Measurements from ENCODE around the gene ICAM3.
"Not testable (repeated sequence)": the region's sequence is repeated elsewhere in the genome, so short reads cannot be mapped to it uniquely, and the experiment has no call there.

Gene ICAM3

DNA sequence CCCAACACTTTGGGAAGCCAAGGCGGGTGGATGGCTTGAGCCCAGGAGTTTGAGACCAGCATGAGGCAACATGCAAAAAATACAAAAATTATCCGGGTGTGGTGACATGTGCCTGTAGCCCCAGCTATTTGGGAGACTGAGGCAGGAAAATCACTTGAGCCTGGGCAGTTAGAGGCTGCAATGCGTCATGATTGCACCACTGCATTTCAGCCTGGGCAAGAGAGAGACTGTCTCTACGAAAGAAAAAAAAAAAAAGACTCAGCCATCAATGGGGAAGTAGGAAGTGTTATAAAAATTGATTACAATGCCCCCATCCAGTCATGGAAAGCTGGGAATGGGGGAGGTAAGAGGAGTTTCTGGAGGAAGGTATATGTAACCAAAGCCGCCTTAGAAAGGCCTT lies 35.5 kb upstream of the ICAM3 start:
- Histone ChIP-seq H3K4me3 (ENCODE audit: low read length in 2 of 2) (no peak overlapping the region), H2BK15ac (ENCODE audit: low read length) (no peak overlapping the region), H2BK120ac (ENCODE audit: low read depth, low read length) (no peak overlapping the region), H3K23ac (ENCODE audit: low read depth, low read length, poor library complexity) (no peak overlapping the region), H2AFZ (ENCODE audit: low read length) (no peak overlapping the region), H3K9ac (ENCODE audit: low read depth, low read length, poor library complexity) (no peak overlapping the region), H4K8ac (ENCODE audit: low read depth, low read length) (no peak overlapping the region), H3K36me3 (replicated peaks in 1 of 2; ENCODE audit: control insufficient read depth in 2 of 2, insufficient read depth in 2 of 2, low read length in 2 of 2) (peaks cover 4 to 33% of the 10 kb centered on the region in 2 donors), H3K4me2 (ENCODE audit: insufficient read depth, low read length, poor library complexity, severe bottlenecking) (no peak overlapping the region), H2BK12ac (ENCODE audit: low read length) (no peak overlapping the region), H3K14ac (ENCODE audit: low read length) (no peak overlapping the region), H3K79me1 (ENCODE audit: low read depth, low read length) (peaks cover 2% of the 10 kb centered on the region), H3K4me1 (ENCODE audit: control insufficient read depth in 2 of 2, insufficient read depth in 1 of 2, low read depth in 1 of 2, low read length in 2 of 2) (peaks cover 0 to 3% of the 10 kb centered on the region in 2 donors), H3K4ac (ENCODE audit: low read length) (no peak overlapping the region), H3K27ac (replicated peaks; ENCODE audit: low read length) (no peak overlapping the region), H3K9me3 (replicated peaks in 1 of 2; ENCODE audit: control insufficient read depth in 2 of 2, insufficient read depth in 1 of 2, low read depth in 1 of 2, low read length in 2 of 2) (no peaks in the 10 kb centered on the region), H2BK5ac (ENCODE audit: low read length) (no peak overlapping the region), H3K18ac (ENCODE audit: low read length) (no peak overlapping the region), H4K91ac (ENCODE audit: low read depth, low read length, poor library complexity) (no peak overlapping the region), H3K27me3 (ENCODE audit: control insufficient read depth in 3 of 3, insufficient read depth in 3 of 3, low read depth in 1 of 3, low read length in 3 of 3) (no peaks in the 10 kb centered on the region), H2AK5ac (ENCODE audit: low read depth, low read length) (no peak overlapping the region)
- no CpG with 5 or more reads among the region's 5 CpGs for WGBS, 2 donors (ENCODE audit: extremely low coverage in 2 of 2, insufficient read length in 2 of 2, insufficient replicate concordance in 1 of 2)
- DNase-seq (ENCODE audit: low spot score): no peak

- no peaks in the 10 kb centered on the region for H3K79me1 ChIP-seq (ENCODE audit: low read depth, low read length)
- H3K9ac ChIP-seq (ENCODE audit: low read depth, low read length, poor library complexity): no peak overlapping the region
- H2AFZ ChIP-seq (ENCODE audit: low read length): no peak overlapping the region
- no peak overlapping the region for H3K4me3 ChIP-seq (ENCODE audit: low read length in 2 of 2)
- no peak for DNase-seq (ENCODE audit: low spot score)
- H2BK12ac ChIP-seq (ENCODE audit: low read length): no peak overlapping the region
- no peaks in the 10 kb centered on the region for H3K27me3 ChIP-seq (ENCODE audit: control insufficient read depth in 3 of 3, insufficient read depth in 3 of 3, low read depth in 1 of 3, low read length in 3 of 3)
- H3K4me2 ChIP-seq (ENCODE audit: insufficient read depth, low read length, poor library complexity, severe bottlenecking): no peak overlapping the region
- no peak overlapping the region for H2BK5ac ChIP-seq (ENCODE audit: low read length)
- H3K27ac ChIP-seq (replicated peaks; ENCODE audit: low read length): no peak overlapping the region
- no peak overlapping the region for H2BK120ac ChIP-seq (ENCODE audit: low read depth, low read length)
- no peaks in the 10 kb centered on the region for H3K4me1 ChIP-seq (ENCODE audit: control insufficient read depth in 2 of 2, insufficient read depth in 1 of 2, low read depth in 1 of 2, low read length in 2 of 2)
- no peak overlapping the region for H3K18ac ChIP-seq (ENCODE audit: low read length)
- H3K4ac ChIP-seq (ENCODE audit: low read length): no peak overlapping the region
- peaks cover 8 to 43% of the 10 kb centered on the region in 2 donors for H3K36me3 ChIP-seq (replicated peaks in 1 of 2; ENCODE audit: control insufficient read depth in 2 of 2, insufficient read depth in 2 of 2, low read length in 2 of 2)
- H2AK5ac ChIP-seq (ENCODE audit: low read depth, low read length): no peak overlapping the region
- no peak overlapping the region for H2BK15ac ChIP-seq (ENCODE audit: low read length)
- no peak overlapping the region for H3K23ac ChIP-seq (ENCODE audit: low read depth, low read length, poor library complexity)
- no CpG with 5 or more reads among the region's 3 CpGs for WGBS, 2 donors (ENCODE audit: extremely low coverage in 2 of 2, insufficient read length in 2 of 2, insufficient replicate concordance in 1 of 2)
- no peak overlapping the region for H3K14ac ChIP-seq (ENCODE audit: low read length)
- H4K8ac ChIP-seq (ENCODE audit: low read depth, low read length): no peak overlapping the region
- H3K9me3 ChIP-seq (replicated peaks in 1 of 2; ENCODE audit: control insufficient read depth in 2 of 2, insufficient read depth in 1 of 2, low read depth in 1 of 2, low read length in 2 of 2): no peaks in the 10 kb centered on the region
- H4K91ac ChIP-seq (ENCODE audit: low read depth, low read length, poor library complexity): no peak overlapping the region
Measured at GRCh38 chr19:10372690-10373089, 33.3 kb upstream of the ICAM3 start.

GRCh38 chr19:10368101-10368803 lies 28.8 kb upstream of the ICAM3 start:
- Histone ChIP-seq H3K4me2 (ENCODE audit: insufficient read depth, low read length, poor library complexity, severe bottlenecking) (no peak overlapping the region), H2BK15ac (ENCODE audit: low read length) (no peak overlapping the region), H2AFZ (ENCODE audit: low read length) (no peak overlapping the region), H3K4me1 (ENCODE audit: control insufficient read depth in 2 of 2, insufficient read depth in 1 of 2, low read depth in 1 of 2, low read length in 2 of 2) (no peaks in the 10 kb centered on the region), H4K8ac (ENCODE audit: low read depth, low read length) (no peak overlapping the region), H2AK5ac (ENCODE audit: low read depth, low read length) (no peak overlapping the region), H3K9me3 (replicated peaks in 1 of 2; ENCODE audit: control insufficient read depth in 2 of 2, insufficient read depth in 1 of 2, low read depth in 1 of 2, low read length in 2 of 2) (no peaks in the 10 kb centered on the region), H2BK5ac (ENCODE audit: low read length) (no peak overlapping the region), H3K79me1 (ENCODE audit: low read depth, low read length) (peaks cover 3% of the 10 kb centered on the region), H3K36me3 (replicated peaks in 1 of 2; ENCODE audit: control insufficient read depth in 2 of 2, insufficient read depth in 2 of 2, low read length in 2 of 2) (peaks cover 35 to 65% of the 10 kb centered on the region in 2 donors), H4K91ac (ENCODE audit: low read depth, low read length, poor library complexity) (no peak overlapping the region), H3K23ac (ENCODE audit: low read depth, low read length, poor library complexity) (no peak overlapping the region), H3K4ac (ENCODE audit: low read length) (no peak overlapping the region), H2BK120ac (ENCODE audit: low read depth, low read length) (no peak overlapping the region), H3K27ac (replicated peaks; ENCODE audit: low read length) (no peak overlapping the region), H3K27me3 (ENCODE audit: control insufficient read depth in 3 of 3, insufficient read depth in 3 of 3, low read depth in 1 of 3, low read length in 3 of 3) (no peaks in the 10 kb centered on the region), H3K9ac (ENCODE audit: low read depth, low read length, poor library complexity) (no peak overlapping the region), H2BK12ac (ENCODE audit: low read length) (no peak overlapping the region), H3K4me3 (ENCODE audit: low read length in 2 of 2) (no peak overlapping the region), H3K14ac (ENCODE audit: low read length) (no peak overlapping the region), H3K18ac (ENCODE audit: low read length) (no peak overlapping the region)
- no peak for DNase-seq (ENCODE audit: low spot score)
- no CpG with 5 or more reads among the region's 15 CpGs for WGBS, 2 donors (ENCODE audit: extremely low coverage in 2 of 2, insufficient read length in 2 of 2, insufficient replicate concordance in 1 of 2)

DNA sequence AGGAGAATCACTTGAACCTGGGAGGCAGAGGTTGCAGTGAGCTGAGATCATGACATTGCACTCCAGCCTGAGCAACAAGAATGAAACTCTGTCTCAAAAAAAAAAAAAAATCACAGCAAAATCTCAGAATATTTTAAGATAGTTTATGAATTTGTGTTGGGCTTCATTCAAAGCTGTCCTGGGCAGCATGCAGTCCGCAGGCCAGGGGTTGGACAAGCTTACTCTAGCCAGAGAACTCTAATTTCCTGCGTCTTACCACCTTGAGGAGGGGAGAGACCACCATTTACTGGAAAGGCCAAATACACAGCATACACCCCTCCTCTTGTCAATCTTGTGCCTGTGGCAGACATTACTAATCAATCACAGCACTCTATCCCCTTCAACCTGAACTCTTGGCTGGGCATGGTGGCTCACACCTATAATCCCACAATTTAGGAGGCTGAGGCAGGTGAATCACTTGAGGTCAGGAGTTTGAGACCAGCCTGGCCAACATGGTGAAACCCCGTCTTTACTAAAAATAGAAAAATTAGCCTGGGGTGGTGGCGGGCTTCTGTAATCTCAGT lies 27.6 kb upstream of the ICAM3 start:
- not testable (repeated sequence) for H4K91ac ChIP-seq (ENCODE audit: low read depth, low read length, poor library complexity); H2BK15ac ChIP-seq (ENCODE audit: low read length); H3K9ac ChIP-seq (ENCODE audit: low read depth, low read length, poor library complexity); H4K8ac ChIP-seq (ENCODE audit: low read depth, low read length); H2BK5ac ChIP-seq (ENCODE audit: low read length); H3K4me2 ChIP-seq (ENCODE audit: insufficient read depth, low read length, poor library complexity, severe bottlenecking); H3K23ac ChIP-seq (ENCODE audit: low read depth, low read length, poor library complexity); H3K4me1 ChIP-seq (ENCODE audit: control insufficient read depth in 2 of 2, insufficient read depth in 1 of 2, low read depth in 1 of 2, low read length in 2 of 2); DNase-seq (ENCODE audit: low spot score); H3K9me3 ChIP-seq (replicated peaks in 1 of 2; ENCODE audit: control insufficient read depth in 2 of 2, insufficient read depth in 1 of 2, low read depth in 1 of 2, low read length in 2 of 2); H3K14ac ChIP-seq (ENCODE audit: low read length); H2AFZ ChIP-seq (ENCODE audit: low read length); H3K18ac ChIP-seq (ENCODE audit: low read length); H3K4ac ChIP-seq (ENCODE audit: low read length); H2BK12ac ChIP-seq (ENCODE audit: low read length); H2AK5ac ChIP-seq (ENCODE audit: low read depth, low read length); H3K4me3 ChIP-seq (ENCODE audit: low read length in 2 of 2); H3K79me1 ChIP-seq (ENCODE audit: low read depth, low read length); H3K27ac ChIP-seq (replicated peaks; ENCODE audit: low read length); H2BK120ac ChIP-seq (ENCODE audit: low read depth, low read length); H3K27me3 ChIP-seq (ENCODE audit: control insufficient read depth in 3 of 3, insufficient read depth in 3 of 3, low read depth in 1 of 3, low read length in 3 of 3)
- WGBS, 2 donors (ENCODE audit: extremely low coverage in 2 of 2, insufficient read length in 2 of 2, insufficient replicate concordance in 1 of 2): no CpG with 5 or more reads among the region's 4 CpGs
- peaks cover 35 to 71% of the 10 kb centered on the region in 2 donors for H3K36me3 ChIP-seq (replicated peaks in 1 of 2; ENCODE audit: control insufficient read depth in 2 of 2, insufficient read depth in 2 of 2, low read length in 2 of 2)
